Osteoblast (primary cell): Measurements from ENCODE around the gene KRT86. TPM values are rescaled to one million over a fixed set of nuclear protein-coding genes. Genes with fewer than 3 reads are reported as not detected.

ENCODE experiments used
- DNase-seq: peaks from one replicate; pipeline ENCODE4 v3.0.0; 2011; ENCODE audit warnings: low spot score, mixed read lengths; ENCODE audit not compliant: insufficient read length; ENCODE audit errors: missing footprints
- H2AFZ ChIP-seq: 2 replicates; pipeline ENCODE4 v1.6.0; 2011; ENCODE audit warnings: mild to moderate bottlenecking, low read length
- H3K27ac ChIP-seq: 2 replicates; pipeline ENCODE4 v1.5.1; 2011; ENCODE audit warnings: mild to moderate bottlenecking, low read depth, low read length, moderate library complexity
- H3K27me3 ChIP-seq: 2 replicates; pipeline ENCODE4 v1.6.0; 2012; ENCODE audit warnings: mild to moderate bottlenecking, control low read depth, inconsistent platforms, low read length, moderate library complexity; ENCODE audit not compliant: insufficient read depth
- H3K36me3 ChIP-seq: 2 replicates; pipeline ENCODE4 v1.5.1; 2011; ENCODE audit warnings: mild to moderate bottlenecking, low read length, control low read depth, moderate library complexity; ENCODE audit not compliant: insufficient read depth
- H3K4me1 ChIP-seq: 2 replicates; pipeline ENCODE4 v1.5.1; 2011; ENCODE audit warnings: mild to moderate bottlenecking, low read length, control low read depth, moderate library complexity; ENCODE audit not compliant: insufficient read depth
- H3K4me2 ChIP-seq: 2 replicates; pipeline ENCODE4 v1.6.0; 2011; ENCODE audit warnings: mild to moderate bottlenecking, low read length; ENCODE audit not compliant: insufficient read depth
- H3K4me3 ChIP-seq: fragments of 200-600 bp; sonication (generic); 3 replicates; pipeline ENCODE4 v1.5.1; 2012; ENCODE audit warnings: mild to moderate bottlenecking, low read length, inconsistent platforms; ENCODE audit not compliant: insufficient read depth
- H3K79me2 ChIP-seq: 2 replicates; pipeline ENCODE4 v1.6.0; 2012; ENCODE audit warnings: mild to moderate bottlenecking, low read length, control low read depth, inconsistent platforms; ENCODE audit not compliant: insufficient read depth
- H3K9me3 ChIP-seq: 2 replicates; pipeline ENCODE4 v1.5.1; 2011; ENCODE audit warnings: low read depth, low read length, control low read depth
- H4K20me1 ChIP-seq: 2 replicates; pipeline ENCODE4 v1.6.0; 2012; ENCODE audit warnings: mild to moderate bottlenecking, low read length, control low read depth; ENCODE audit not compliant: insufficient read depth
- CTCF ChIP-seq: IDR thresholded peaks from 2 replicates; pipeline ENCODE4 v1.5.1; 2011; ENCODE audit warnings: mild to moderate bottlenecking, low read depth, low read length, moderate library complexity; ENCODE audit errors: extremely low read depth
- total RNA-seq: library from RNA; depleted of rRNA; stranded (reverse); fragments of >200 nt; gene quantifications from 2 replicates; pipeline ENCODE4 v1.2.3, GENCODE V29; 2012

KRT86 gene
- total RNA-seq, 1 donor, result 0.36 TPM

GRCh38 chr12:52280319-52280795 lies 5.9 kb downstream of the KRT86 start:
- no peak for TF ChIP-seq CTCF
- no peak overlapping the region for H2AFZ ChIP-seq
- H4K20me1 ChIP-seq, result no peaks in the 10 kb centered on the region
- H3K4me3 ChIP-seq, result peak overlapping the region; percentile 27
- peak; percentile 94 for DNase-seq
- no peaks in the 10 kb centered on the region for H3K79me2 ChIP-seq
- no peaks in the 10 kb centered on the region for H3K27me3 ChIP-seq
- no peaks in the 10 kb centered on the region for H3K9me3 ChIP-seq
- no peaks in the 10 kb centered on the region for H3K36me3 ChIP-seq
- H3K27ac ChIP-seq, result peak overlapping the region; percentile 99
- peak overlapping the region; percentile 59 for H3K4me2 ChIP-seq
- peaks cover 42% of the 10 kb centered on the region for H3K4me1 ChIP-seq

- Histone ChIP-seq H4K20me1 (no peaks in the 10 kb centered on the region), H3K79me2 (no peaks in the 10 kb centered on the region), H3K27ac (peak overlapping the region; percentile 99), H3K27me3 (no peaks in the 10 kb centered on the region), H3K4me3 (peak overlapping the region; percentile 27), H3K4me2 (peak overlapping the region; percentile 59), H3K36me3 (no peaks in the 10 kb centered on the region), H3K9me3 (no peaks in the 10 kb centered on the region), H2AFZ (no peak overlapping the region), H3K4me1 (peaks cover 49% of the 10 kb centered on the region)
- DNase-seq, result peak; percentile 98
- no peak for TF ChIP-seq CTCF
Observed at GRCh38 chr12:52280796-52281560, 6.5 kb downstream of the KRT86 start.

- no peaks in the 10 kb centered on the region for H3K36me3 ChIP-seq
- no peak overlapping the region for H3K4me3 ChIP-seq
- DNase-seq, result no peak
- H3K27ac ChIP-seq, result peak overlapping the region; percentile 78
- H3K4me2 ChIP-seq, result no peak overlapping the region
- no peaks in the 10 kb centered on the region for H3K9me3 ChIP-seq
- no peaks in the 10 kb centered on the region for H3K79me2 ChIP-seq
- TF ChIP-seq CTCF, result no peak
- H3K4me1 ChIP-seq, result peaks cover 41% of the 10 kb centered on the region
- H3K27me3 ChIP-seq, result no peaks in the 10 kb centered on the region
- no peaks in the 10 kb centered on the region for H4K20me1 ChIP-seq
- H2AFZ ChIP-seq, result no peak overlapping the region
Observed at GRCh38 chr12:52284562-52285171, 10.2 kb downstream of the KRT86 start.

- H3K27ac ChIP-seq, result peak overlapping the region; percentile 78
- no peaks in the 10 kb centered on the region for H4K20me1 ChIP-seq
- peaks cover 35% of the 10 kb centered on the region for H3K4me1 ChIP-seq
- no peak overlapping the region for H3K4me3 ChIP-seq
- TF ChIP-seq CTCF, result no peak
- H3K9me3 ChIP-seq, result no peaks in the 10 kb centered on the region
- DNase-seq, result peak; percentile 97
- H3K27me3 ChIP-seq, result no peaks in the 10 kb centered on the region
- H3K79me2 ChIP-seq, result no peaks in the 10 kb centered on the region
- no peak overlapping the region for H3K4me2 ChIP-seq
- no peak overlapping the region for H2AFZ ChIP-seq
- no peaks in the 10 kb centered on the region for H3K36me3 ChIP-seq
Observed at GRCh38 chr12:52285172-52285745, 10.8 kb downstream of the KRT86 start.
